ENCODE measurements around the gene CCDC92B. TPM values are rescaled to one million over a fixed set of nuclear protein-coding genes. Genes with fewer than 3 reads are reported as not detected.
A peak's percentile ranks its signal among the peaks of the same experiment; 100 is the strongest.

Gene CCDC92B
- total RNA-seq (2014; rRNA removed; shearing (Covaris generic)): not detected in 2 replicates
- polyA plus RNA-seq (2016; fragmentation: Nextera tagmentation; extraction: Ambion mirVana): not detected in 2 replicates

- no peak for DNase-seq
- in situ Hi-C loops (cut with MboI): no loop called here
- Histone ChIP-seq H3K79me2 (ENCODE audit: insufficient read depth) (no peaks in the 10 kb centered on the region), H3K27ac (no peak within 1 kb of the TSS), H3K4me2 (ENCODE audit: unreplicated experiment) (peak within 1 kb of the TSS; percentile 35), H3K36me3 (ENCODE audit: low read depth) (no peaks in the 10 kb centered on the region), H3K9me2 (ENCODE audit: insufficient read depth) (no peaks in the 10 kb centered on the region), H3K4me1 (ENCODE audit: insufficient read depth) (no peaks in the 10 kb centered on the region), H2AFZ (no peak within 1 kb of the TSS), H3K9me3 (ENCODE audit: low read depth) (no peaks in the 10 kb centered on the region), H3F3A (ENCODE audit: insufficient read depth) (no peaks in the 10 kb centered on the region), H3K4me3 (no peak within 1 kb of the TSS), H3K27me3 (replicated peaks; ENCODE audit: insufficient read depth) (peaks cover 23% of the 10 kb centered on the region), H4K20me1 (ENCODE audit: insufficient read depth) (no peaks in the 10 kb centered on the region), H3K9ac (no peak within 1 kb of the TSS)
- TF ChIP-seq EZH2phosphoT487 (IDR thresholded peaks at IDR 0.05; ENCODE audit: insufficient read depth, low read depth) (no peak), EZH2 (IDR thresholded peaks at IDR 0.05; ENCODE audit: insufficient read depth, poor library complexity, severe bottlenecking) (no peak)
- WGBS, 2 experiments (ENCODE audit: low coverage in 1 of 2, low lambda C conversion rate in 2 of 2, missing lambda C conversion rate in 2 of 2): 2 to 4% methylated on average over 18 to 65 of the region's 76 CpGs
Observed at GRCh38 chr17:2749058-2749783, at the start of gene CCDC92B. Gene CCDC92B, minus strand, starts transcription at chr17:2749652. Its CDS starts 14,507 bp downstream, at chr17:2735145.

GRCh38 chr17:2798678-2799077 lies 49.2 kb upstream of the CCDC92B start:
- peaks cover 8% of the 10 kb centered on the region; the same call in 1 of the 2 replicates for H3K27me3 ChIP-seq (replicated peaks; ENCODE audit: insufficient read depth)
- no peaks in the 10 kb centered on the region for H3F3A ChIP-seq (ENCODE audit: insufficient read depth)
- no peaks in the 10 kb centered on the region for H3K9me2 ChIP-seq (ENCODE audit: insufficient read depth)
- no peak overlapping the region for H3K9ac ChIP-seq
- in situ Hi-C loops (cut with MboI): no loop called here
- no peak overlapping the region for H3K4me3 ChIP-seq
- H3K4me1 ChIP-seq (ENCODE audit: insufficient read depth): no peaks in the 10 kb centered on the region
- no peak for DNase-seq
- H3K79me2 ChIP-seq (ENCODE audit: insufficient read depth): no peaks in the 10 kb centered on the region
- H2AFZ ChIP-seq: no peak overlapping the region
- H3K27ac ChIP-seq: no peak overlapping the region
- H3K9me3 ChIP-seq (ENCODE audit: low read depth): no peaks in the 10 kb centered on the region
- no peaks in the 10 kb centered on the region for H3K36me3 ChIP-seq (ENCODE audit: low read depth)
- TF ChIP-seq EZH2phosphoT487 (IDR thresholded peaks at IDR 0.05; ENCODE audit: insufficient read depth, low read depth) (no peak), EZH2 (IDR thresholded peaks at IDR 0.05; ENCODE audit: insufficient read depth, poor library complexity, severe bottlenecking) (no peak)
- H3K4me2 ChIP-seq (ENCODE audit: unreplicated experiment): no peak overlapping the region
- 39 to 44% methylated on average over 11 of the region's 11 CpGs for WGBS, 2 experiments (ENCODE audit: low coverage in 1 of 2, low lambda C conversion rate in 2 of 2, missing lambda C conversion rate in 2 of 2)
- no peaks in the 10 kb centered on the region for H4K20me1 ChIP-seq (ENCODE audit: insufficient read depth)

GRCh38 chr17:2798188-2798587 lies 48.7 kb upstream of the CCDC92B start:
- Histone ChIP-seq H4K20me1 (ENCODE audit: insufficient read depth) (no peaks in the 10 kb centered on the region), H3K9ac (no peak overlapping the region), H3K79me2 (ENCODE audit: insufficient read depth) (no peaks in the 10 kb centered on the region), H3K9me2 (ENCODE audit: insufficient read depth) (no peaks in the 10 kb centered on the region), H3K36me3 (ENCODE audit: low read depth) (no peaks in the 10 kb centered on the region), H3K4me1 (ENCODE audit: insufficient read depth) (no peaks in the 10 kb centered on the region), H3K4me2 (ENCODE audit: unreplicated experiment) (no peak overlapping the region), H3K9me3 (ENCODE audit: low read depth) (no peaks in the 10 kb centered on the region), H3K27ac (no peak overlapping the region), H3K27me3 (replicated peaks; ENCODE audit: insufficient read depth) (peaks cover 8% of the 10 kb centered on the region; the same call in 1 of the 2 replicates), H2AFZ (no peak overlapping the region), H3F3A (ENCODE audit: insufficient read depth) (no peaks in the 10 kb centered on the region), H3K4me3 (no peak overlapping the region)
- in situ Hi-C loops (cut with MboI): no loop called here
- TF ChIP-seq EZH2 (IDR thresholded peaks at IDR 0.05; ENCODE audit: insufficient read depth, poor library complexity, severe bottlenecking): no peak
- TF ChIP-seq EZH2phosphoT487 (IDR thresholded peaks at IDR 0.05; ENCODE audit: insufficient read depth, low read depth): no peak
- DNase-seq: no peak
- WGBS, 2 experiments (ENCODE audit: low coverage in 1 of 2, low lambda C conversion rate in 2 of 2, missing lambda C conversion rate in 2 of 2): 39 to 41% methylated on average over 11 of the region's 11 CpGs

- H3K9me3 ChIP-seq (ENCODE audit: low read depth): no peaks in the 10 kb centered on the region
- no peaks in the 10 kb centered on the region for H3K36me3 ChIP-seq (ENCODE audit: low read depth)
- peaks cover 8% of the 10 kb centered on the region; the same call in 1 of the 2 replicates for H3K27me3 ChIP-seq (replicated peaks; ENCODE audit: insufficient read depth)
- H3K4me3 ChIP-seq: no peak overlapping the region
- no peaks in the 10 kb centered on the region for H3K79me2 ChIP-seq (ENCODE audit: insufficient read depth)
- H3K9me2 ChIP-seq (ENCODE audit: insufficient read depth): no peaks in the 10 kb centered on the region
- H2AFZ ChIP-seq: no peak overlapping the region
- no peak overlapping the region for H3K9ac ChIP-seq
- no peak overlapping the region for H3K4me2 ChIP-seq (ENCODE audit: unreplicated experiment)
- in situ Hi-C loops (cut with MboI): no loop called here
- no peak overlapping the region for H3K27ac ChIP-seq
- H3K4me1 ChIP-seq (ENCODE audit: insufficient read depth): no peaks in the 10 kb centered on the region
- 29 to 32% methylated on average over 11 of the region's 11 CpGs for WGBS, 2 experiments (ENCODE audit: low coverage in 1 of 2, low lambda C conversion rate in 2 of 2, missing lambda C conversion rate in 2 of 2)
- no peaks in the 10 kb centered on the region for H3F3A ChIP-seq (ENCODE audit: insufficient read depth)
- H4K20me1 ChIP-seq (ENCODE audit: insufficient read depth): no peaks in the 10 kb centered on the region
- TF ChIP-seq EZH2 (IDR thresholded peaks at IDR 0.05; ENCODE audit: insufficient read depth, poor library complexity, severe bottlenecking) (no peak), EZH2phosphoT487 (IDR thresholded peaks at IDR 0.05; ENCODE audit: insufficient read depth, low read depth) (no peak)
- no peak for DNase-seq
Observed at GRCh38 chr17:2797637-2798036, 48.2 kb upstream of the CCDC92B start.
